DND-41 (cell line): Measurements from ENCODE around the gene ZNF512B.

Source experiments
- EZH2 ChIP-seq: IDR thresholded peaks from 3 replicates; pipeline ENCODE4 v1.6.1; 2012; ENCODE audit warnings: borderline replicate concordance, low read depth, mild to moderate bottlenecking, moderate library complexity, low read length, inconsistent platforms; ENCODE audit not compliant: severe bottlenecking
- TF ChIP-seq, protein P1 (sequence below): IDR thresholded peaks from 2 replicates; pipeline ENCODE4 v1.5.1; 2012; ENCODE audit warnings: borderline replicate concordance, low read length, moderate library complexity, mild to moderate bottlenecking; ENCODE audit not compliant: poor library complexity, severe bottlenecking; ENCODE audit errors: extremely low read depth

DNA sequence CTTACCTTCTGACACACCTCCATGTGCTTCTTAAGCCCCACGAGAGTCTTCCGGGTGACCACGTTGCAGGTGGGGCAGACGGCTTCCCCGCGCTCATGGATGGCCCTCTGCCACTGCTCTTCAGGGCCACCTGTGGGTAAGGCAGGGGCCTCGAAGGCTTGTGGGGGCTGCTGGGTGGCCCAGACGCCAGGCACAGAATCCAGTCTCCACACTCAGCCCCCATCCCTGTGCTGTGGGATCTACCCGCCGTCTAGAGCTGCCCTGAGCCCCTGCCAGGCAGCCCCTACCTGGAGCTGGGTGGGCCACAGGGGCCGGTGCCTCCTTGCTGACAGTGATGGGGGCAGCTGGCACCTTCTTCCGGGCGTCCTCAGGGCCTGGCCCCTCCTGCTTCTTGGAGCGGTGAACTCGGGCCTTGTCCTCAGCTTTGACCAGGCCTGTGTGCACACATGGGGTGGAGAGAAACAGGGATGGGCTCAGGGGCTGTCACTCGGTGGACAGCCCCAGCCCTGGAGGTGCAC, 5.9 kb downstream of the ZNF512B start:
- TF ChIP-seq, protein P1, sequence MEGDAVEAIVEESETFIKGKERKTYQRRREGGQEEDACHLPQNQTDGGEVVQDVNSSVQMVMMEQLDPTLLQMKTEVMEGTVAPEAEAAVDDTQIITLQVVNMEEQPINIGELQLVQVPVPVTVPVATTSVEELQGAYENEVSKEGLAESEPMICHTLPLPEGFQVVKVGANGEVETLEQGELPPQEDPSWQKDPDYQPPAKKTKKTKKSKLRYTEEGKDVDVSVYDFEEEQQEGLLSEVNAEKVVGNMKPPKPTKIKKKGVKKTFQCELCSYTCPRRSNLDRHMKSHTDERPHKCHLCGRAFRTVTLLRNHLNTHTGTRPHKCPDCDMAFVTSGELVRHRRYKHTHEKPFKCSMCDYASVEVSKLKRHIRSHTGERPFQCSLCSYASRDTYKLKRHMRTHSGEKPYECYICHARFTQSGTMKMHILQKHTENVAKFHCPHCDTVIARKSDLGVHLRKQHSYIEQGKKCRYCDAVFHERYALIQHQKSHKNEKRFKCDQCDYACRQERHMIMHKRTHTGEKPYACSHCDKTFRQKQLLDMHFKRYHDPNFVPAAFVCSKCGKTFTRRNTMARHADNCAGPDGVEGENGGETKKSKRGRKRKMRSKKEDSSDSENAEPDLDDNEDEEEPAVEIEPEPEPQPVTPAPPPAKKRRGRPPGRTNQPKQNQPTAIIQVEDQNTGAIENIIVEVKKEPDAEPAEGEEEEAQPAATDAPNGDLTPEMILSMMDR = no peak
- no peak for TF ChIP-seq EZH2
